GM23338 (cell line): Measurements from ENCODE around the gene SORL1. TPM values are rescaled to one million over a fixed set of nuclear protein-coding genes. Genes with fewer than 3 reads are reported as not detected.

Experiments
- ATAC-seq: fragments of 200-7000 bp; cut with Tn5 transposase; 3 replicates; pipeline ENCODE4 v1.9.1; 2020
- DNase-seq: peaks from one replicate; pipeline ENCODE4 v3.0.0-alpha.2; 2015; ENCODE audit warnings: low spot score
- H2AFZ ChIP-seq: fragments of 200-600 bp; sonication (generic); 2 replicates; pipeline ENCODE4 v1.8.0; 2016; ENCODE audit warnings: antibody characterized with exemption, mild to moderate bottlenecking, moderate library complexity
- H3F3A ChIP-seq: fragments of 200-600 bp; sonication (generic); replicated peaks from 2 replicates; pipeline ENCODE4 v1.8.0; 2017; ENCODE audit warnings: antibody characterized with exemption, mixed run types, low read depth
- H3K27ac ChIP-seq: fragments of 200-600 bp; sonication (generic); 2 replicates; pipeline ENCODE4 v1.6.1; 2016; ENCODE audit warnings: low read depth
- H3K27me3 ChIP-seq: fragments of 200-600 bp; sonication (generic); 2 replicates; pipeline ENCODE4 v1.8.0; 2016; ENCODE audit warnings: mild to moderate bottlenecking, mixed run types, moderate library complexity; ENCODE audit not compliant: insufficient read depth
- H3K36me3 ChIP-seq: fragments of 200-600 bp; sonication (generic); 2 replicates; pipeline ENCODE4 v1.8.0; 2016; ENCODE audit warnings: mild to moderate bottlenecking; ENCODE audit not compliant: insufficient read depth
- H3K4me1 ChIP-seq: fragments of 200-600 bp; sonication (generic); 2 replicates; pipeline ENCODE4 v1.8.0; 2016; ENCODE audit warnings: mild to moderate bottlenecking, moderate library complexity; ENCODE audit not compliant: insufficient read depth
- H3K4me2 ChIP-seq: fragments of 200-600 bp; sonication (generic); 2 replicates; pipeline ENCODE4 v1.7.1; 2017; ENCODE audit warnings: mixed run types
- H3K4me3 ChIP-seq: fragments of 200-600 bp; sonication (generic); 2 replicates; pipeline ENCODE4 v1.6.1; 2016; ENCODE audit warnings: mixed run types
- H3K79me2 ChIP-seq: fragments of 200-600 bp; sonication (generic); replicated peaks from 2 replicates; pipeline ENCODE4 v1.8.0; 2017; ENCODE audit warnings: mild to moderate bottlenecking; ENCODE audit not compliant: insufficient read depth
- H3K9me2 ChIP-seq: fragments of 200-600 bp; sonication (generic); 2 replicates; pipeline ENCODE4 v1.8.0; 2017; ENCODE audit not compliant: insufficient read depth
- H4K20me1 ChIP-seq: fragments of 200-600 bp; sonication (generic); replicated peaks from 2 replicates; pipeline ENCODE4 v1.8.0; 2017; ENCODE audit warnings: mild to moderate bottlenecking; ENCODE audit not compliant: insufficient read depth
- H3K27ac Mint-ChIP-seq: 2 replicates; pipeline ENCODE4 v1.8.0; 2020; ENCODE audit warnings: inconsistent platforms, mild to moderate bottlenecking, moderate library complexity, mixed read lengths
- H3K27me3 Mint-ChIP-seq: 3 replicates; pipeline ENCODE4 v1.8.0; 2022; ENCODE audit warnings: low read depth, mild to moderate bottlenecking, moderate library complexity, mixed read lengths, inconsistent platforms; ENCODE audit not compliant: insufficient read depth, poor library complexity
- H3K36me3 Mint-ChIP-seq: 3 replicates; pipeline ENCODE4 v1.8.0; 2021; ENCODE audit warnings: low read depth, mild to moderate bottlenecking, inconsistent platforms, moderate library complexity, mixed read lengths
- H3K4me1 Mint-ChIP-seq: 3 replicates; pipeline ENCODE4 v1.8.0; 2020; ENCODE audit warnings: mild to moderate bottlenecking, inconsistent platforms, mixed read lengths
- H3K4me3 Mint-ChIP-seq: 3 replicates; pipeline ENCODE4 v1.8.0; 2021; ENCODE audit warnings: moderate library complexity, mild to moderate bottlenecking, inconsistent platforms, mixed read lengths
- H3K9me3 Mint-ChIP-seq: 3 replicates; pipeline ENCODE4 v1.8.0; 2020; ENCODE audit warnings: moderate library complexity, mild to moderate bottlenecking, inconsistent platforms, mixed read lengths
- CTCF ChIP-seq, 2 experiments: fragments of 200-600 bp in 1 of 2; sonication (generic) in 1 of 2; conservative IDR thresholded peaks; 2 replicates each; pipeline versions ENCODE4 v1.5.1 to v1.6.1; 2016 to 2017; ENCODE audit warnings: antibody characterized with exemption in 2 of 2, low read depth in 2 of 2, mild to moderate bottlenecking in 2 of 2, moderate library complexity in 1 of 2
- EZH2 ChIP-seq: fragments of 200-600 bp; sonication (generic); IDR thresholded peaks from one replicate; pipeline ENCODE4 v1.8.0; 2017; ENCODE audit warnings: antibody characterized with exemption, mild to moderate bottlenecking, low read depth; ENCODE audit not compliant: unreplicated experiment
- EZH2phosphoT487 ChIP-seq: fragments of 200-600 bp; sonication (generic); IDR thresholded peaks from one replicate; pipeline ENCODE4 v1.8.1; 2018; ENCODE audit warnings: antibody characterized with exemption; ENCODE audit not compliant: unreplicated experiment
- JUNB ChIP-seq: IDR thresholded peaks from one replicate; pipeline ENCODE4 v1.6.1; 2016; ENCODE audit warnings: antibody characterized with exemption; ENCODE audit not compliant: unreplicated experiment
- NANOG ChIP-seq: IDR thresholded peaks from 2 replicates; pipeline ENCODE4 v1.6.1; 2016; ENCODE audit warnings: antibody characterized with exemption, borderline replicate concordance
- POLR2AphosphoS5 ChIP-seq: IDR thresholded peaks from 2 replicates; pipeline ENCODE4 v1.6.1; 2016; ENCODE audit warnings: antibody characterized with exemption, low read depth
- REST ChIP-seq: IDR thresholded peaks from one replicate; pipeline ENCODE4 v1.6.1; 2018; ENCODE audit warnings: antibody characterized with exemption; ENCODE audit not compliant: unreplicated experiment
- STAT1 ChIP-seq: IDR thresholded peaks from one replicate; pipeline ENCODE4 v1.6.1; 2016; ENCODE audit warnings: antibody characterized with exemption; ENCODE audit not compliant: unreplicated experiment
- ZNF114 ChIP-seq: fragments of 250-450 bp; sonication (Bioruptor Pico); IDR thresholded peaks from 2 replicates; pipeline ENCODE4 v1.5.0; 2020; ENCODE audit warnings: mild to moderate bottlenecking, moderate library complexity
- ZNF331 ChIP-seq: fragments of 250-450 bp; sonication (Bioruptor Pico); IDR thresholded peaks from 2 replicates; pipeline ENCODE4 v1.5.0; 2020; ENCODE audit warnings: low read depth, mild to moderate bottlenecking, moderate library complexity
- ZNF462 ChIP-seq: fragments of 250-450 bp; sonication (Bioruptor Pico); IDR thresholded peaks from 2 replicates; pipeline ENCODE4 v1.5.0; 2020; ENCODE audit warnings: mild to moderate bottlenecking, moderate library complexity
- polyA plus RNA-seq: library from polyadenylated mRNA; unstranded; fragments of >200 nt; fragmentation: Nextera tagmentation; extraction: Ambion mirVana; gene quantifications from 2 replicates; pipeline ENCODE4 v1.2.1, GENCODE V29; 2016
- total RNA-seq: library from RNA; depleted of rRNA; stranded (reverse); fragments of >200 nt; shearing (Covaris generic); gene quantifications from 2 replicates; pipeline ENCODE4 v1.2.3, GENCODE V29; 2014

Gene SORL1
- total and polyA plus RNA-seq, 2 experiments from 2014 or later: 23.0 to 78.8 TPM

GRCh38 chr11:121570453-121570852 lies 118.3 kb downstream of the SORL1 start (continued):
- no peak for TF ChIP-seq ZNF462
- TF ChIP-seq STAT1: no peak
- no peak for TF ChIP-seq NANOG

GRCh38 chr11:121571506-121571905 lies 119.4 kb downstream of the SORL1 start:
- no peaks in the 10 kb centered on the region for H3K9me3 Mint-ChIP-seq
- Histone ChIP-seq H3K36me3 (peaks cover 39% of the 10 kb centered on the region), H3F3A (no peaks in the 10 kb centered on the region), H3K79me2 (no peaks in the 10 kb centered on the region), H3K27ac (no peak overlapping the region), H3K4me2 (no peak overlapping the region), H3K27me3 (no peaks in the 10 kb centered on the region), H2AFZ (no peak overlapping the region), H4K20me1 (no peaks in the 10 kb centered on the region), H3K9me2 (no peaks in the 10 kb centered on the region), H3K4me3 (no peak overlapping the region), H3K4me1 (no peaks in the 10 kb centered on the region)
- H3K4me3 Mint-ChIP-seq: no peak overlapping the region
- ATAC-seq: no peak
- peaks cover 76% of the 10 kb centered on the region for H3K36me3 Mint-ChIP-seq
- no peak for DNase-seq
- H3K27ac Mint-ChIP-seq: no peak overlapping the region
- no peaks in the 10 kb centered on the region for H3K27me3 Mint-ChIP-seq
- peaks cover 12% of the 10 kb centered on the region for H3K4me1 Mint-ChIP-seq
- TF ChIP-seq EZH2phosphoT487 (no peak), POLR2AphosphoS5 (no peak), REST (no peak), ZNF114 (no peak), CTCF (conservative IDR thresholded peaks at IDR 0.05; ENCODE audit: low read depth in 2 of 2) (no peak), ZNF331 (no peak), JUNB (no peak), EZH2 (no peak)
